ENCODE measurements around the gene MGAT3. TPM values are rescaled to one million over a fixed set of nuclear protein-coding genes. Genes with fewer than 3 reads are reported as not detected.
A peak's percentile ranks its signal among the peaks of the same experiment; 100 is the strongest.
"Not testable (repeated sequence)": the region's sequence is repeated elsewhere in the genome, so short reads cannot be mapped to it uniquely, and the experiment has no call there.

Gene MGAT3
- total RNA-seq, 2 donors from 2014 or later, result 0.25 to 0.96 TPM

GRCh38 chr22:39515266-39516050, 58.6 kb downstream of the MGAT3 start:
- Mint-ChIP-seq H3K27me3 (no peaks in the 10 kb centered on the region), H3K4me3 (no peak overlapping the region), H3K27ac (peak overlapping the region; percentile 62), H3K36me3 (ENCODE audit: low read depth) (peaks cover 10% of the 10 kb centered on the region), H3K4me1 (peaks cover 14% of the 10 kb centered on the region)
- DNase-seq (no peak), ATAC-seq (no peak)
- no peaks in the 10 kb centered on the region for H3K9me3 ChIP-seq (ENCODE audit: control insufficient read depth, low read length, poor library complexity, severe bottlenecking)

DNA sequence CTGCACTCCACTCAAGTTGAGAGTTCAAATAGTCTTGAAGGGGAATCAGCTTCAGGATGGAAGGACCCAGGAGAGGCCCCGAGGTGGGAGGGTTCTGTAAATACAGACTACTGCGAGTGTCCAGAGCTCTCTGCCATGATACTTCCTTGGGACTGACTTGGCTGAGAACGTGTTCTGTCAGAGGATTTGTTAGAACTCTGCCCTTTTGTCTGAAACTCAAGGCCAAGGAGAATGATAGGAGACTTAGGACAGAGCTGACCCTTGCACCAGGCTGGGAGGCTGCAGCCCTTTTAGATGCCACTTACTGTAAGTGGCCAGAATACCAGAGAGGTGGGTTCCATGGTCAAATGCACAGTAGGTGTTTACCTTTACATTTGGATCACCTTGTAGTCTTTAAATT, 60.7 kb downstream of the MGAT3 start:
- Mint-ChIP-seq H3K27me3 (no peaks in the 10 kb centered on the region), H3K4me1 (peaks cover 25% of the 10 kb centered on the region), H3K36me3 (ENCODE audit: low read depth) (peaks cover 16% of the 10 kb centered on the region), H3K4me3 (no peak overlapping the region), H3K27ac (no peak overlapping the region)
- ATAC-seq, result no peak
- DNase-seq, result no peak
- no peaks in the 10 kb centered on the region for H3K9me3 ChIP-seq (ENCODE audit: control insufficient read depth, low read length, poor library complexity, severe bottlenecking)

DNA sequence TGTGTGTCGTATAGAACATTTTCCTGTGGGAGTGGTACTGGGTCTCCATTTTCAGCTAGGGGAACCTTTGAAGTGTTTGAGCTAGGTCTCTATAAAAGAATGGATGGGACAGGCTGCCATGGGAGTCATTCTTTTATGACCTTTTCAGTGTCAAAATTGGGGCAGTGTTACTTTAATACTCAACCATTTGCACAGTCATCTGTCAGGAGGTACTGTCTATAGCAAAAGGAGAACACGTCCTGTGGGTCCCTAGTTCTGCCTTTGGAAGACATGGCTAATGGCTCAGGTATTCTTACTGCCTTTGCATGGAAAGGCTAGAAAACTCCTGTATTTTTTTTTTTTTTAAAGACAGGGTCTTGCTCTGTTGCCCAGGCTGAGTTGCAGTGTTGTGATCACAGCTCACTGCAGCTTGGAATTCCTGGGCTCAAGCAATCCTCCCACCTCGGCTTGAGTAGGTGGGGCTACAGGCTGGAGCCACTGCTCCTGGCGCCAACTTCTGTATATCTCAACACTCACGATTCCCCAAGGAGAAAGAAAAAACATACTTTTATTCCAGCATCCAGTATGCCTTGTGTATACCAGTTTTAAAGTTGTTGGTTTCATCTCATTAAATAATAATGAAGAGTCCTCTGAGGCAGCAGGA, 61.5 kb downstream of the MGAT3 start:
- no peaks in the 10 kb centered on the region for H3K9me3 ChIP-seq (ENCODE audit: control insufficient read depth, low read length, poor library complexity, severe bottlenecking)
- H3K4me3 Mint-ChIP-seq, result peak overlapping the region; percentile 97
- no peaks in the 10 kb centered on the region for H3K27me3 Mint-ChIP-seq
- no peak for ATAC-seq
- DNase-seq, result no peak
- peaks cover 33% of the 10 kb centered on the region for H3K4me1 Mint-ChIP-seq
- peaks cover 16% of the 10 kb centered on the region for H3K36me3 Mint-ChIP-seq (ENCODE audit: low read depth)
- H3K27ac Mint-ChIP-seq, result no peak overlapping the region

GRCh38 chr22:39518996-39519680, 62.3 kb downstream of the MGAT3 start:
- Mint-ChIP-seq H3K4me3 (peak overlapping the region; percentile 97), H3K36me3 (ENCODE audit: low read depth) (peaks cover 16% of the 10 kb centered on the region), H3K4me1 (peaks cover 37% of the 10 kb centered on the region), H3K27ac (peak overlapping the region; percentile 99), H3K27me3 (no peaks in the 10 kb centered on the region)
- ATAC-seq (no peak), DNase-seq (no peak)
- no peaks in the 10 kb centered on the region for H3K9me3 ChIP-seq (ENCODE audit: control insufficient read depth, low read length, poor library complexity, severe bottlenecking)

DNA sequence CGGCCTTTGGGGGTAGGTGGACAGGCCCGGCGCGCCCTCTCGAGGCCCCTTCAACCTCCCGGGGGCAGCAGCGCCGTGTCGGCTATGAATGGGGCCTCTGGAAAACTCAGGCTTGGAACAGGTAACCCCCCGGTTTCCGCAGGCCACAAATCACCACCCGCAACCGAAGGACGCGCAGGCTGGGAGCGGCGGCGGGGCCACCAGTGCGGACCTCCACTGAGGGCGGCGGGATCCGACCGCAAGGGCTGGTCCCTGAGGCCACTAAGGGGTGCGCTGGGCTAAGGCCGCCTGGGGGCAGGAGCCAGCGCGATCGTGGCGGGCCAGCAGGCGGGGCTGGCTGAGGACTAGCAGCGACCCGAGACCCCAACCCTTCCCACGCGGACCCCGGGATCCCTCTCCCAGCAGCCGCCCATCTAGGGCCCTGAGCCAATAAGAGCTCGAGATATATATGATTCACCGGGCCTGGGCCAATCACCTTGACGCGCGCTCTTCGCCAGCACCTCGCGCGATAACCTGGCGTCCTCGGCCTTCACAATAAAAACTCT, 62.9 kb downstream of the MGAT3 start:
- ATAC-seq (peak; percentile 93), DNase-seq (peak in 2 of 3 donors; percentile 88 to 93)
- Mint-ChIP-seq H3K4me3 (peak overlapping the region; percentile 97), H3K27ac (peak overlapping the region; percentile 99), H3K36me3 (ENCODE audit: low read depth) (peaks cover 14% of the 10 kb centered on the region), H3K4me1 (peaks cover 34% of the 10 kb centered on the region), H3K27me3 (no peaks in the 10 kb centered on the region)
- no peaks in the 10 kb centered on the region for H3K9me3 ChIP-seq (ENCODE audit: control insufficient read depth, low read length, poor library complexity, severe bottlenecking)

GRCh38 chr22:39520226-39521105, 63.7 kb downstream of the MGAT3 start, which contains the start of gene ATF4:
Gene ATF4, plus strand, starts transcription at chr22:39520562. Its CDS starts 884 bp downstream, at chr22:39521446.
- H3K36me3 Mint-ChIP-seq (ENCODE audit: low read depth), result peaks cover 13% of the 10 kb centered on the region
- DNase-seq, result peak; percentile 82 to 91 (median 82)
- peak within 1 kb of the TSS; percentile 99 for H3K27ac Mint-ChIP-seq
- ATAC-seq, result peak; percentile 58
- peaks cover 39% of the 10 kb centered on the region for H3K4me1 Mint-ChIP-seq
- H3K4me3 Mint-ChIP-seq, result peak within 1 kb of the TSS; percentile 97
- H3K27me3 Mint-ChIP-seq, result no peaks in the 10 kb centered on the region
- H3K9me3 ChIP-seq (ENCODE audit: control insufficient read depth, low read length, poor library complexity, severe bottlenecking), result no peaks in the 10 kb centered on the region

DNA sequence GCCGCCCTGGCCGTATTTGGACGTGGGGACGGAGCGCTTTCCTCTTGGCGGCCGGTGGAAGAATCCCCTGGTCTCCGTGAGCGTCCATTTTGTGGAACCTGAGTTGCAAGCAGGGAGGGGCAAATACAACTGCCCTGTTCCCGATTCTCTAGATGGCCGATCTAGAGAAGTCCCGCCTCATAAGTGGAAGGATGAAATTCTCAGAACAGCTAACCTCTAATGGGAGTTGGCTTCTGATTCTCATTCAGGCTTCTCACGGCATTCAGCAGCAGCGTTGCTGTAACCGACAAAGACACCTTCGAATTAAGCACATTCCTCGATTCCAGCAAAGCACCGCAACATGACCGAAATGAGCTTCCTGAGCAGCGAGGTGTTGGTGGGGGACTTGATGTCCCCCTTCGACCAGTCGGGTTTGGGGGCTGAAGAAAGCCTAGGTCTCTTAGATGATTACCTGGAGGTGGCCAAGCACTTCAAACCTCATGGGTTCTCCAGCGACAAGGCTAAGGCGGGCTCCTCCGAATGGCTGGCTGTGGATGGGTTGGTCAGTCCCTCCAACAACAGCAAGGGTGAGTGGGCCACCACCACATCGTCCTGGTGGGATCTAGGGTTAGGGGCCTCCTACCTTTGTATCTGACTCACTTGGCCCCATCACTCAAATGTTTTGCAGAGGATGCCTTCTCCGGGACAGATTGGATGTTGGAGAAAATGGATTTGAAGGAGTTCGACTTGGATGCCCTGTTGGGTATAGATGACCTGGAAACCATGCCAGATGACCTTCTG, 64.5 kb downstream of the MGAT3 start:
- peaks cover 44% of the 10 kb centered on the region for H3K4me1 Mint-ChIP-seq
- H3K36me3 Mint-ChIP-seq (ENCODE audit: low read depth), result peaks cover 10% of the 10 kb centered on the region
- peak overlapping the region; percentile 99 for H3K27ac Mint-ChIP-seq
- ATAC-seq; DNase-seq; H3K27me3 Mint-ChIP-seq; H3K9me3 ChIP-seq (ENCODE audit: control insufficient read depth, low read length, poor library complexity, severe bottlenecking): not testable (repeated sequence)
- peak overlapping the region; percentile 97 for H3K4me3 Mint-ChIP-seq

GRCh38 chr22:39522091-39522490, 65.3 kb downstream of the MGAT3 start:
- Mint-ChIP-seq H3K4me3 (peak overlapping the region; percentile 97), H3K4me1 (peaks cover 46% of the 10 kb centered on the region), H3K27ac (peak overlapping the region; percentile 99), H3K36me3 (ENCODE audit: low read depth) (peaks cover 10% of the 10 kb centered on the region)
- not testable (repeated sequence) for DNase-seq; H3K27me3 Mint-ChIP-seq; ATAC-seq; H3K9me3 ChIP-seq (ENCODE audit: control insufficient read depth, low read length, poor library complexity, severe bottlenecking)

DNA sequence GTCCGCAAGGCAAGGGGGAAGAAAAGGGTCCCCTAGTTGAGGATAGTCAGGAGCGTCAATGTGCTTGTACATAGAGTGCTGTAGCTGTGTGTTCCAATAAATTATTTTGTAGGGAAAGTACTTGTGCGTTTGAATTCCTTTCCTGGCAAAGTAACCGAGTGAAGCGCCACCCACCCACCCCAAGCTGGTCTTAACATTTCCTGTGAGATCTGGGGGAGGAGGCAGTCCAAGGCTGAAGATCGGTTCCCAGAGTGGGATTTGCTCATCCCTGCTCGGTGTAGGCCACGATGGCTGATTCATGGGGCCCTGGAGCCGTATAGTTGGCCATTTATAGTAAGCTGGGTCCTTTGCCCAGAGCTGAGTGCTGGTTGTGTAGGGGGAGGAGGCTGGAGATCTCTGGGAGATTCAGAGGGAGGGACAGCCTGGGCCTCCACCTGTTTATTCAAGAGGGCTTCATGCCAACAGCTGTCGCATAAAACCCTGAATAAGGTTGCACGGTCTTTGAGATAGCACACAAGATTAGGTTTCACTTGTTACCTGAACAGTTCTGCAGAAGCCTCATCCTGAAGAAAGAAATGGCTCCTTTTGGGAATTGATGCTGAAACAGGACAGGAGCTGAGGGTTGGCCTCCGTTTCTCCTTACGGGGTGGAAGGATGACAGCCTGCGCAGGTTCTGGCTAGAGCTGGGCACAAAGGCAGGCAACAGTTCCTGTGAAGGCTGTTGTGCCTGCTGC, 65.9 kb downstream of the MGAT3 start:
- H3K4me3 Mint-ChIP-seq, result peak overlapping the region; percentile 97
- DNase-seq, result no peak
- peaks cover 10% of the 10 kb centered on the region for H3K36me3 Mint-ChIP-seq (ENCODE audit: low read depth)
- peaks cover 51% of the 10 kb centered on the region for H3K4me1 Mint-ChIP-seq
- H3K9me3 ChIP-seq (ENCODE audit: control insufficient read depth, low read length, poor library complexity, severe bottlenecking), result no peaks in the 10 kb centered on the region
- peak overlapping the region; percentile 99 for H3K27ac Mint-ChIP-seq
- no peaks in the 10 kb centered on the region for H3K27me3 Mint-ChIP-seq
- ATAC-seq, result no peak

- DNase-seq, result no peak
- H3K9me3 ChIP-seq (ENCODE audit: control insufficient read depth, low read length, poor library complexity, severe bottlenecking), result no peaks in the 10 kb centered on the region
- H3K36me3 Mint-ChIP-seq (ENCODE audit: low read depth), result peaks cover 10% of the 10 kb centered on the region
- peak overlapping the region; percentile 75 for H3K4me3 Mint-ChIP-seq
- no peaks in the 10 kb centered on the region for H3K27me3 Mint-ChIP-seq
- H3K4me1 Mint-ChIP-seq, result peaks cover 58% of the 10 kb centered on the region
- H3K27ac Mint-ChIP-seq, result peak overlapping the region; percentile 99
- no peak for ATAC-seq
These were observed 67.4 kb downstream of the MGAT3 start for GRCh38 chr22:39524089-39524752.
